Frontal cortex (tissue), 4 donors: ENCODE data around the gene HUS1. TPM values are rescaled to one million over a fixed set of nuclear protein-coding genes. Genes with fewer than 3 reads are reported as not detected.
"Not testable (repeated sequence)": the region's sequence is repeated elsewhere in the genome, so short reads cannot be mapped to it uniquely, and the experiment has no call there.

Experiments used
- DNase-seq, 2 donors: peaks; one replicate each; pipeline ENCODE4 v3.0.0; 2012; ENCODE audit warnings: low spot score in 2 of 2
- FAIRE-seq: peaks from 2 replicates; lab custom pipeline; 2012; peaks lifted over from hg19 to GRCh38; lab: Jason Lieb, UNC
- total RNA-seq: library from RNA; depleted of rRNA; stranded (reverse); fragments of >200 nt; gene quantifications from one replicate; pipeline ENCODE4 v1.2.3, GENCODE V29; 2014
- donor health status: control.
- donor health status: control.
- donor health status: control.

The HUS1 gene
- 15.5 TPM for total RNA-seq

DNA sequence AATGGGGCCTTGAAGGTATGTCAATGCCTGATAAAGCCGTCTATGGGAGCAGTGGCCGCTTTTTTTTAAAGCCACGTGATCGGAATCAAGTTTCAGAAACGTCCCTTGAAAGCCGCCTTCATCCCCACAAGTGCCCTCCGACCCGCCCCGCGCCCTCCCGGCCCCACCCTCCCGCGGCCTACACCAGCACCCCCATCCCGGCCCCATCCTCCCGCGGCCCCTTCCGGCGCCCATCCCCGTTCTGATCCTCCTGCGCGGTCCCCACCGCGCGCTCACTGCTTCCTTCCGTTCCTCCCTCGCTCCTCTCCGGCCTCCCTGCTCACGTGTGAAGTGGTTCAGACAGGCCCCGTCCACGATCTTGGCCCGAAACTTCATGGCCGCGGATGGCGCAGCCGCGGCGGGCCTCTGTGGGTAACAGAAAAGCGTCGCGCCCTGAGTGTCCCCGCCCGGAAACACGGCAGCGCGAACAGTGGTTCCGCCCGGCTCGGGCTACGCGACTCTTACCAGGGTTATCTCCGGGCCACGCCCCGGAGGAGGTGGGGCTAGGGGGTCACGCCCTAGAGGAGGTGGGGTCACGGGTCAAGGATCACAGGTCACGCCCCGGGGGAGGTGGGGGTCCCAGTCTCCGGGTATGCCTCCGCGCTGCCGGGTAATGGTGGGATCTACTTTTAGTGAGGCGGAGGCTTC, at the start of gene HUS1:
TSS of gene HUS1 (minus strand) at position 471 of the 687 bp plus-strand sequence. CDS start at position 375, 96 bp downstream.
- FAIRE-seq: no peak
- DNase-seq: peak; percentile 86 to 90

GRCh38 chr7:48028938-48029337, 49.5 kb upstream of the HUS1 start, which contains the start of gene SUN3:
TSS of gene SUN3 (minus strand) at chr7:48029107. CDS start at chr7:48028938, 169 bp downstream.
- DNase-seq (no peak), FAIRE-seq (no peak)

DNA sequence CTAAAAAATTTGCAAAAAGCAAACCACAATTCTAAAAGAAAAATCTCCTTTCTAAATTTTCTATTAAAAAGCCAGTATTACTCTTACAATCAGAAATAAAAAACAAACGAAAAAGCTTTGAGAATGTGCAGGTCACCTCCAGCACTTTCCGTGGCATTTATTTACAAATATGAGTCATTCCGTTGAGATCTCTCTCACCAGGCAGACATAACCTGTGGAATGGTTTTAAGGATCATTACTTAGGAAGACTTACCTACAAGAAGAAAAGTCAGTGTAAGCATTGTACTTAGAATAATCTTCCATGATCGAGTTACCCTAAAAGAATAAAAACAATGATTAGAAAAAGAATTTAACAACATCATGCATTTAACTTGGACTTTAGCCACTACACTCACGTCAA, 46.2 kb upstream of the HUS1 start:
- no peak for DNase-seq
- FAIRE-seq: no peak

- DNase-seq (no peak), FAIRE-seq (no peak)
Measured at GRCh38 chr7:48017674-48018073, 38.3 kb upstream of the HUS1 start.

GRCh38 chr7:48016641-48017040, 37.2 kb upstream of the HUS1 start:
- FAIRE-seq: no peak
- no peak for DNase-seq

DNA sequence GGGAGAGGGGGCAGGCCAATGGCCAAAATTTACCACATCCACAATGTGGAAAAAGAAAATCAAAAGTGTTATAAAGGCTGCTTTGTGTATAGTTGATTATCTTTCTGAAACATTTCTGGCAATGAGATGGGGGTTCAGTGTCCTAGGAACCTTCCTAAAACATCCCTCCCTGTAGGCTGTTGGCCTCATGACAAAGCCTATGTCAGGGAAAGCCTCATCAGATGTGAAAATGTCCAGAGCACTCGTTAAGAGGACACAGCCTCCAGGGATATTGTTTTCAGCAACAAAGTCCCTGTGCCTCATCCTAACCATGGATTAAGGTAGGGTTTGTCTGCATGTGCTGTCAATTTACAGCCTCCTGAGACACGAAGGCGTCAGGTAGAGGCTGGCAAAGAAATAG, 32.5 kb upstream of the HUS1 start:
- no peak for FAIRE-seq
- DNase-seq: no peak

- FAIRE-seq (no peak), DNase-seq (no peak)
Measured at GRCh38 chr7:48011323-48011722, 31.9 kb upstream of the HUS1 start.

DNA sequence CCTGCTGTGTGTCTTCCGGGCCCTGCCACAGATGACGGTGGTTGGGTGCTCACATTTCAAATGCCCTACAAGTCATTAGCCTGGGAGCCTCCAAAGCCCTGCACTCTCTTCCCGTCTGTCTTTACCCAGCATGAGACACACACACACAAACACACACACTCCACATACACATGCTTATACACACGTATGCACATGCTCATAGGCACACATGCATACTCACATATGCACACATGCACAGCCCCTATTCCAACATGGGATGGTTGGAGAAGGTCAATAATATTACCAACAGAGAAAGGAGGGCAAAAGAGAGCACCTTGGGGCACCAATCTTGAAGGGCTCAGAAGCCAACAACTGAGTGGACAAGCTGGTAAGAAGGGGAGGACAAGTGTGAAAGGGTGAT, 30.5 kb upstream of the HUS1 start:
- no peak for FAIRE-seq
- DNase-seq: no peak

GRCh38 chr7:48009257-48009656, 29.8 kb upstream of the HUS1 start:
- no peak for DNase-seq
- FAIRE-seq: no peak

GRCh38 chr7:48006866-48007265, 27.5 kb upstream of the HUS1 start:
- no peak for DNase-seq
- FAIRE-seq: no peak

DNA sequence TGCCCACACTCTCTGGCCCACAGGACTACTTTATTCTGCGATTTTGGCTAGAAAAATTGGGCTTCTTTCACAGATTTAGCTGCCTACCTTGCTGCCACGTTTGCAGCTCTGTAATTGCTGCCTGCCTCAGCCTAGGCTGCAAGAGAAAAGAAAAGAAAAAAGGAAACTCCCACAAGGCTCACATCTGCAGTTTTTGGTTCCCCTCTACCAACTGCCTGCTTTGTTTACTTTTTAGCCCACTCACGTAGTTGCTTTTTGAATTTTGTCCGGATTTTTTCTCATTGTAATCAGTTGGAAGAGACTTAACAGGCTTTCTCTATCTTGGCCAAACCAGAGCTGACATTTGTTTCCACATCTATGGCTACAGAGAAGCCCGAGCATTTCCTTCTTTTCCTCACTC, 25.2 kb upstream of the HUS1 start:
- FAIRE-seq: no peak
- no peak for DNase-seq

DNA sequence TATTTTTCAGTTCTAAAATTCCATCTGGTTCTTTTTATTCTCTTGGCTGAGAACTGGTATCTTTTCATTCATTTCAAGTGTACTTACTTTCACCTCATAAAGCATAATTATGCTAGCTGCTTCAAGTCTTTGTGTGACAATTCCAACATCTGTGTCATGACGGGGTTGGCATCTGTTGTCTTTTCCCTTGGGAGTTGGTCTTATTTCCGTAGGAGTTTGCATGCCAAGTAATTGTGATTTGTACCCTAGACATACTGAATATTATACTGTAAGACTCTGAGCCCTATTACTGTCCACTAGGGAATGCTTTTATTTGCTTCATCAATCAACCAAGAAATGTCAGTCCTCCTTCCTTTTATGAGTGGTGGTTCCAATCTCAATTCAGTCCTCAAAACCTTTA, 24.6 kb upstream of the HUS1 start:
- no peak for FAIRE-seq
- no peak for DNase-seq

GRCh38 chr7:48000164-48000563, 20.7 kb upstream of the HUS1 start:
- not testable (repeated sequence) for FAIRE-seq, DNase-seq

- DNase-seq: no peak
- no peak for FAIRE-seq
Measured at GRCh38 chr7:47999413-47999812, 20.0 kb upstream of the HUS1 start.

GRCh38 chr7:47992446-47992845, 13.0 kb upstream of the HUS1 start:
- DNase-seq (no peak), FAIRE-seq (no peak)

- FAIRE-seq: no peak
- DNase-seq: peak; percentile 35 to 59
Measured at GRCh38 chr7:47991741-47992311, 12.4 kb upstream of the HUS1 start.

GRCh38 chr7:47991270-47991669, 11.9 kb upstream of the HUS1 start:
- FAIRE-seq (no peak), DNase-seq (no peak)

- DNase-seq (no peak), FAIRE-seq (no peak)
Measured at GRCh38 chr7:47990592-47990991, 11.2 kb upstream of the HUS1 start.

DNA sequence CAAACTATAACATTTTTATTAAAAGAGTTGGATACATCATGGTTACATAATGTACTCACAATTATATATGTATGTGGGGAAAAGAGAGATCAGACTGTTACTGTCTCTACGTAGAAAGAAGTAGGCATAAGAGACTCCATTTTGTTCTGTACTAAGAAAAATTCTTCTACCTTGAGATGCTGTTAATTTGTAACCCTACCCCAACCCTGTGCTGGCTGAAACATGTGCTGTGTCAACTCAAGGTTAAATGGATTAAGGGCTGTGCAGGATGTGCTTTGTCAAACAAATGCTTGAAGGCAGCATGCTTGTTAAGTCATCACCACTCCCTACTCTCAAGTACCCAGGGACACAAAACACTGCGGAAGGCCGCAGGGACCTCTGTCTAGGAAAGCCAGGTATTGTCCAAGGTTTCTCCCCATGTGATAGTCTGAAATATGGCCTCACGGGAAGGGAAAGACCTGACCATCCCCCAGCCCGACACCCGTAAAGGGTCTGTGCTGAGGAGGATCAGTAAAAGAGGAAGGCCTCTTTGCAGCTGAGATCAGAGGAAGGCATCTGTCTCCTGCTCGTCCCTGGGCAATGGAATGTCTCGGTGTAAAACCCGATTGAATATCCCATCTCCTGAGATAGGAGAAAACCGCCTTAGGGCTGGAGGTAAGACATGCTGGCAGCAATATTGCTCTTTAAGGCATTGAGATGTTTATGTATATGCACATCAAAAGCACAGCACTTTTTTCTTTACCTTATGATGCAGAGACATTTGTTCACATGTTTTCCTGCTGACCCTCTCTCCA, 10.4 kb upstream of the HUS1 start:
- not testable (repeated sequence) for FAIRE-seq, DNase-seq

- FAIRE-seq: no peak
- no peak for DNase-seq
Measured at GRCh38 chr7:47988496-47989386, 9.3 kb upstream of the HUS1 start.
